ENCODE measurements around the gene SYNE4.
"Not testable (repeated sequence)": the region's sequence is repeated elsewhere in the genome, so short reads cannot be mapped to it uniquely, and the experiment has no call there.

The SYNE4 gene

DNA sequence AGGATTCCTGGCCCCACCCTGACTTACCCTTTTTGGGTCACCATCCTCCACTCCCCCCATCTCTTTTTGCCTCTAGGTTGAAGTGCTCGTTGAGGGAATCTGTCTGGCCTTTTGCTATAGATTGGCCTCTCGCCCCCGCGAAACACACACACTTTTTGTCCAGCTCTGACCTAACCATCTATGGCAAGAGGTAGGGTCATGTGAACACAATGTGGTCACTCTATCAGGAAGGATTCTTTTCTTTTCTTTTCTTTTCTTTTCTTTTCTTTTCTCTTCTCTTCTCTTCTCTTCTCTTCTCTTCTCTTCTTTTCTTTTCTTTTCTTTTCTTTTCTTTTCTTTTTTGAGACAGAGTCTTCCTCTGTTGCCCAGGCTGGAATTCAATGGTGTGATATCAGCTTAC is 27.6 kb downstream of the SYNE4 start:
- H3K4me3 ChIP-seq (ENCODE audit: low read depth, low read length); H3K4me1 ChIP-seq (ENCODE audit: control insufficient read depth, insufficient read depth, low read length); H3K36me3 ChIP-seq (ENCODE audit: control insufficient read depth, insufficient read depth, low read length); H3K9ac ChIP-seq (ENCODE audit: low read depth, low read length); H3K9me3 ChIP-seq (ENCODE audit: control insufficient read depth, insufficient read depth, low read length): not testable (repeated sequence)
- peaks cover 15% of the 10 kb centered on the region for H3K27me3 ChIP-seq (ENCODE audit: control insufficient read depth, insufficient read depth, low read length)

DNA sequence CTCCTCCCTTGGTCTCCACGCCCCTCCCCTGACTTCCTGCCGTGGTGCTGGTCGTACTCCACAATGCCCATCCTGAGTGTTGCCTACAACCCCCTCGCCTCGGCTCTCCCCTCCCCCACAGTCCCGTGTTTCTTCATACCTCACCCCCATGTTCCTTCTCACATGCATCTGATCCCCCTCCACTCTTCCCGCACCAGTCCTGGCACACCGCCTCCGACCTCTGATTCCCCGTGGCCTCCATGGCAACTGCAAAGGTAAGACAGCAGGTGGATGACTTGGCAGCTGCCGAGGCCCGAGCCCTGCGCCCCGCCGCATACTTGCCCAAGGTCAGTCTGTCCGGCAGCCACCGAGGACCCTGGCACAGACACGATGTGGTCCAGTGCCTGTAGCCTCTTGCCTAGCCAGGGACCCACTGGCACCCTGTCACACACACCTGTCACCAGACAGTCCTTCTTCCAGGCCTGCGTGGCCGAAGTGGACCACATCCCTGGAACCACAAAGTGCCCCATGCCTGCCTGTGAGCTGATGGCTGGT is 29.7 kb downstream of the SYNE4 start:
- no peak overlapping the region for H3K4me3 ChIP-seq (ENCODE audit: low read depth, low read length)
- no peak overlapping the region for H3K9ac ChIP-seq (ENCODE audit: low read depth, low read length)
- H3K4me1 ChIP-seq (ENCODE audit: control insufficient read depth, insufficient read depth, low read length) = no peaks in the 10 kb centered on the region
- H3K36me3 ChIP-seq (ENCODE audit: control insufficient read depth, insufficient read depth, low read length) = no peaks in the 10 kb centered on the region
- H3K9me3 ChIP-seq (ENCODE audit: control insufficient read depth, insufficient read depth, low read length) = no peaks in the 10 kb centered on the region
- peaks cover 6% of the 10 kb centered on the region for H3K27me3 ChIP-seq (ENCODE audit: control insufficient read depth, insufficient read depth, low read length)

DNA sequence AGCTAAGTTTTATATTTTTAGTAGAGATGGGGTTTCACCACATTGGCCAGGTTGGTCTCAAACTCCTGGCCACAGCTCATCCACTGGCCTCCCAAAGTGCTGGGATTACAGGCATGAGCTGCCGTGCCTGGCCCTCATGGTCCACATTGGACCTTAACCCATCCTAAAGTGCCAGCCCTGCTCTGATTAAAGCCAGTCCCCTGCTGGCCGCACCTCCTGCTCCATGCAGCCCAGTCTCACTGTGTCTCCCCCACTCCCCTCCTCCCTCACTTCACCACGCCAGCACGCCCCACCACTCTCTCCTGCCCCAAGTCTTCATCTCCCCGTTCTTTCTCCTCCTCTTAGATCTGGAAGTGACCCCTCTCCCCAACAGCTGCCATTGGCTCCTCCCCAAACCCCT is 30.3 kb downstream of the SYNE4 start:
- Histone ChIP-seq H3K36me3 (ENCODE audit: control insufficient read depth, insufficient read depth, low read length) (no peaks in the 10 kb centered on the region), H3K4me3 (ENCODE audit: low read depth, low read length) (no peak overlapping the region), H3K27me3 (ENCODE audit: control insufficient read depth, insufficient read depth, low read length) (peaks cover 3% of the 10 kb centered on the region), H3K4me1 (ENCODE audit: control insufficient read depth, insufficient read depth, low read length) (no peaks in the 10 kb centered on the region), H3K9ac (ENCODE audit: low read depth, low read length) (no peak overlapping the region), H3K9me3 (ENCODE audit: control insufficient read depth, insufficient read depth, low read length) (no peaks in the 10 kb centered on the region)

DNA sequence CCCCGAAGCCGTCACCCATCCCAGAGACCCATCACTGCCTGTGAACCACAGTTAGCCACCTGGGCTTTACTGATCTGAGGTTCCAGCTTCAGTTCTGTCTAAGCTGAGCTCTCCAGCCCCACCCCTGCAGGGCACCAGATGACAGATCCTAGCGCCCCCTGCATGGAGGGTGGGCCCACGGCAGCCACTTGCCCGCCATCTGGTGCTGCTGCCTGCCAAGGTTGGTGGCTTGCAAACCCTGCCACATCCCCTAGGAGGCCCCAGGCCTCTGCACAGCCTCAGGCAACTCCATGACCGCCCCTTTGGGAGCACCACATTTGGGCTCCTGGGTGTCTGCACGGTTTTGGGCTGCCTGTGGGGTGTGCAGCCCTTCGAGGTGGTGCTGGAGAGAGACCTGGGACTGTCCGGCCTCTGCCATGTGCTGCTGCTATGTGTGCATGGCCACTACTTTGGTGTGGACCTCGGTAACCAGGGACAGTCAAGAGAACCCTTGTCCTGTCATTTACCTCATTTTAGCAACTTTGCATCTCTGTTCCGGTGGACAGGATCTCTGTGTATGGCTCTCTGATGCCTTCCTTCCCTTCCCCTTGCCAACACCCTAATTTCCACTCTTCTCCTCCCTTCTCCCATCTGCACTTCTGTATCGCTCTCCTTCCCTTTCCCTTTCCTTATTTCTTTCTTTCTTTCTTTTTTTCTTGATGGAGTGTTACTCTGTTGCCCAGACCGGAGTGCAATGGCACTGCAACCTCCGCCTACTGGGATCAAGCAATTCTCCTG is 31.0 kb downstream of the SYNE4 start:
- Histone ChIP-seq H3K27me3 (ENCODE audit: control insufficient read depth, insufficient read depth, low read length) (peaks cover 3% of the 10 kb centered on the region), H3K9ac (ENCODE audit: low read depth, low read length) (no peak overlapping the region), H3K4me1 (ENCODE audit: control insufficient read depth, insufficient read depth, low read length) (no peaks in the 10 kb centered on the region), H3K4me3 (ENCODE audit: low read depth, low read length) (no peak overlapping the region), H3K36me3 (ENCODE audit: control insufficient read depth, insufficient read depth, low read length) (no peaks in the 10 kb centered on the region), H3K9me3 (ENCODE audit: control insufficient read depth, insufficient read depth, low read length) (no peaks in the 10 kb centered on the region)

DNA sequence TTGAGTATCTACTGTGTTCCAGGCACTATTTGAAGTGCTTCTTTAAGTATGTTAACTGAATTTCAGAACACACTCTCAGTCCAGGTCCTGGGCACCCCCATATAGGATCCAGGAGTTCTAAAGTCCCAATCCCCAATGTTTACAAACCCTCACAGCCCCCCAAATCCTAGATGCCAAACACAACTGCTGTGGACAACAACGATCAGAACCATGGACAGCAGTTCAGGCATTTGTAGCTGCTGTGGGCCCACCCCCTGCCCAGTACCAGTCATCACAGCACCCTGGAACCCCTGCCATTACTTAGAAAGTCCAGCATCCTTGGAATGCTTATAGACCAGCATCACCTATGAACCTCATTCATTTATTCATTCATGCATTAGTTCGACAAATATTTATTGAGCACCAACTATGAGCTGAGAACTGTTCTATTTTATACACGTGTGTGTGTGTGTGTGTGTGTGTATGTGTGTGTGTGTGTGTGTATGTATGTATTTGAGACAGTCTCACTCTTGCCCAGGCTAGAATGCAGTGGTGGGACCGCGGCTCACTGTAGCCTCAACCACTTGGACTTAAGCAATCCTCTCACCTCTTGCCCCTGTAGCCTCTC is 32.9 kb downstream of the SYNE4 start:
- no peaks in the 10 kb centered on the region for H3K9me3 ChIP-seq (ENCODE audit: control insufficient read depth, insufficient read depth, low read length)
- no peak overlapping the region for H3K4me3 ChIP-seq (ENCODE audit: low read depth, low read length)
- no peak overlapping the region for H3K9ac ChIP-seq (ENCODE audit: low read depth, low read length)
- H3K36me3 ChIP-seq (ENCODE audit: control insufficient read depth, insufficient read depth, low read length) = no peaks in the 10 kb centered on the region
- H3K4me1 ChIP-seq (ENCODE audit: control insufficient read depth, insufficient read depth, low read length) = no peaks in the 10 kb centered on the region
- H3K27me3 ChIP-seq (ENCODE audit: control insufficient read depth, insufficient read depth, low read length) = no peaks in the 10 kb centered on the region

DNA sequence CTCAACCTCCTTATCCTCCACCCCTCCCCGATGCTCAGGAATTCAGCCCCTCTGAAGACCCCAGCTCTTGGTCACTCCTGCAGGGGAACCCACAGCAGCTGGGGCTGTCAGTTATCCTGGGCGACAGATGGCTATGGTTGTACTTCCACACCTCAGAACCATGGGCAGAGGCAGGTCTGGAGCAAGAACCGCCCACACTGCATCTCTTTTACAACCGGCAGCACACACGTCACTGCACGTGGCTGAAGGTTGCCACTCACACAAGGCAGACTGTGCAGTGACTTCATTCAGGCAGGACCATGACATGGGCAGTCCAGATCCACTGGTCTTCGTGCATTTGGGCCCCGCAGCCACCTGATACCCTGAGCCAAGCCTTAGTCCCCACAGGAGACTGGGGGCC is 35.1 kb downstream of the SYNE4 start:
- Histone ChIP-seq H3K4me1 (ENCODE audit: control insufficient read depth, insufficient read depth, low read length) (no peaks in the 10 kb centered on the region), H3K4me3 (ENCODE audit: low read depth, low read length) (no peak overlapping the region), H3K9me3 (ENCODE audit: control insufficient read depth, insufficient read depth, low read length) (no peaks in the 10 kb centered on the region), H3K27me3 (ENCODE audit: control insufficient read depth, insufficient read depth, low read length) (no peaks in the 10 kb centered on the region), H3K9ac (ENCODE audit: low read depth, low read length) (no peak overlapping the region), H3K36me3 (ENCODE audit: control insufficient read depth, insufficient read depth, low read length) (no peaks in the 10 kb centered on the region)

DNA sequence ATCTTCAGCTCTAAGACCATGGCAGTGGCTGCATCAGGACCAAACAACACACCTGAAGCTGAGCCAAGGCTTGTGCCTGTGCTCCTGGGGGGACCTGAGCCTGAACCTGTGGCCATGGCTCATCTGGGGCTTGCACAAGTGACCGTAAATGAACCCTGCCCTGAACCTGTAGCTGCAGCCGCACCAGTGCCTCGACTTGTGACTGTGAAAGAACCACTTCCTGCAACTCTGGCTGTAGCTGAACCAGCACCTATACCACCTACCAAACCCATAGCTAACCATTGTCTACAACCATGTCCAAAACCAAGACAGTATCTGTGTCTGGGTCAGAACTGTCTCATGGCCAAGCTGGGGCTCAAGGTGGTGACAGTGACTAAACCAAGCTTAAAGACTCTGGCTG is 41.8 kb downstream of the SYNE4 start:
- Histone ChIP-seq H3K4me1 (ENCODE audit: control insufficient read depth, insufficient read depth, low read length) (no peaks in the 10 kb centered on the region), H3K4me3 (ENCODE audit: low read depth, low read length) (no peak overlapping the region), H3K36me3 (ENCODE audit: control insufficient read depth, insufficient read depth, low read length) (no peaks in the 10 kb centered on the region), H3K9ac (ENCODE audit: low read depth, low read length) (no peak overlapping the region), H3K27me3 (ENCODE audit: control insufficient read depth, insufficient read depth, low read length) (peaks cover 3% of the 10 kb centered on the region), H3K9me3 (ENCODE audit: control insufficient read depth, insufficient read depth, low read length) (no peaks in the 10 kb centered on the region)

DNA sequence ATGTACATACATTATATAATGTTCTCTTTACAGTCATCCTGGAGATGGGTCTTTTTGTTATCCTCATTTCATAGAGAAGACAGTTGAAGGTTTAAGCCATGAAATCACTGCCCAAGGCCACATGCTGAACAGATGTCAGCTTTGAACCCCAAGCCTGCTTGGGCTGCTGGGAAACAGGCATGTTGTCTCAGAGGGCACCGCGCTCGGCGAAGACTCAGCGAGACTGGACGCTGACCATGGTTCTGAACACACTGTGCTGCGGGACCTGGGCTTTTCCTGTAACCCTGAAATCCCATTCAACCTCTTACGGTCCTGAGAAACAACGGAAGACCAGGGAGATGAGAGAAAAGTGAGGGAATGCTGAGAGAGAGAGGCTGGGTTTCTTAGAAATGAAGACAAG is 45.1 kb downstream of the SYNE4 start:
- no peaks in the 10 kb centered on the region for H3K4me1 ChIP-seq (ENCODE audit: control insufficient read depth, insufficient read depth, low read length)
- peaks cover 26% of the 10 kb centered on the region for H3K27me3 ChIP-seq (ENCODE audit: control insufficient read depth, insufficient read depth, low read length)
- no peaks in the 10 kb centered on the region for H3K9me3 ChIP-seq (ENCODE audit: control insufficient read depth, insufficient read depth, low read length)
- no peaks in the 10 kb centered on the region for H3K36me3 ChIP-seq (ENCODE audit: control insufficient read depth, insufficient read depth, low read length)
- H3K9ac ChIP-seq (ENCODE audit: low read depth, low read length) = no peak overlapping the region
- no peak overlapping the region for H3K4me3 ChIP-seq (ENCODE audit: low read depth, low read length)

DNA sequence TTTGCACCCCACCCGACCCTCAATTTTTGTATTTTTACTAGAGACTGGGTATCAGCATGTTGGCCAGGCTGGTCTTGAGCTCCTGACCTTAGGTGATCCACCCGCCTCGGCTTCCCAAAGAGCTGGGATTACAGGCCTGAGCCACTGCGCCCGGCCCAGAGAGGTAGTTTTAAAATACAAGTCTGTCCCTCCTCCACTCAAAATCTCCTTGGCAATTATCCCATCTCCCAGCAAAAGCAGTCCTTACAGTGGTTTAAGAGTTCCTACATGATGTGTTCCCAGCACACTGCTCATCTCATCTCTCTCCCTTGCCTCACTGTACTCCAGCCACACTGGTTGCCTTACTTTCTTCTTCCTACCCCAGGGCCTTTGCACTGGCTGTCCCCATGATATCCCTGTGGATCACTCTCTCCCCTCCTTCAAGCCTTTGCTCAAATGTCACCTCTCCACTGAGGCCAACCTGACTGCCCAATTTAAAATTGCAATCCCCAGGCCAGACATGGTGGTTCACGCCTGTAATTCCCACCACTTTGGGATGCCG is 48.1 kb downstream of the SYNE4 start:
- H3K9me3 ChIP-seq (ENCODE audit: control insufficient read depth, insufficient read depth, low read length) = no peaks in the 10 kb centered on the region
- H3K4me1 ChIP-seq (ENCODE audit: control insufficient read depth, insufficient read depth, low read length) = no peaks in the 10 kb centered on the region
- H3K36me3 ChIP-seq (ENCODE audit: control insufficient read depth, insufficient read depth, low read length) = no peaks in the 10 kb centered on the region
- no peak overlapping the region for H3K9ac ChIP-seq (ENCODE audit: low read depth, low read length)
- H3K4me3 ChIP-seq (ENCODE audit: low read depth, low read length) = no peak overlapping the region
- H3K27me3 ChIP-seq (ENCODE audit: control insufficient read depth, insufficient read depth, low read length) = peaks cover 35% of the 10 kb centered on the region

DNA sequence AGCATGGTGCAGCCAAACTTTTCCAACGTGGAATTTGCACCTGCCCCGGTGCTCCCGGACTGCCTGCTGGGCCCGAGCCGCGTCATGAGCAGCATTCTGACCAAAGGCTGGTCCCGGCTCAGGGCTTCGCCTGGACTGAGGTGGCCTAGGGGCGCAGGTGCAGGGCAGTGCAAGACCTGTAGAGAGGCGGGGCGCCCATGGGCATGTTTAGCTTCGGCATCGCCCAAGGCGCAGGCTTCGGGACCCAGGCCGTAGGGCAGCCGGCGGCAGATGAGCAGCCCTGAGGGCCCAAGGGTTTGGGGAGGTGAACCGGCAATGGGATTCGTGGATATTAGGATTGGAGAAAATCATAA is 48.7 kb downstream of the SYNE4 start:
- Histone ChIP-seq H3K9ac (ENCODE audit: low read depth, low read length) (no peak overlapping the region), H3K4me3 (ENCODE audit: low read depth, low read length) (peak overlapping the region; percentile 43), H3K9me3 (ENCODE audit: control insufficient read depth, insufficient read depth, low read length) (no peaks in the 10 kb centered on the region), H3K4me1 (ENCODE audit: control insufficient read depth, insufficient read depth, low read length) (no peaks in the 10 kb centered on the region), H3K27me3 (ENCODE audit: control insufficient read depth, insufficient read depth, low read length) (peaks cover 35% of the 10 kb centered on the region), H3K36me3 (ENCODE audit: control insufficient read depth, insufficient read depth, low read length) (no peaks in the 10 kb centered on the region)

DNA sequence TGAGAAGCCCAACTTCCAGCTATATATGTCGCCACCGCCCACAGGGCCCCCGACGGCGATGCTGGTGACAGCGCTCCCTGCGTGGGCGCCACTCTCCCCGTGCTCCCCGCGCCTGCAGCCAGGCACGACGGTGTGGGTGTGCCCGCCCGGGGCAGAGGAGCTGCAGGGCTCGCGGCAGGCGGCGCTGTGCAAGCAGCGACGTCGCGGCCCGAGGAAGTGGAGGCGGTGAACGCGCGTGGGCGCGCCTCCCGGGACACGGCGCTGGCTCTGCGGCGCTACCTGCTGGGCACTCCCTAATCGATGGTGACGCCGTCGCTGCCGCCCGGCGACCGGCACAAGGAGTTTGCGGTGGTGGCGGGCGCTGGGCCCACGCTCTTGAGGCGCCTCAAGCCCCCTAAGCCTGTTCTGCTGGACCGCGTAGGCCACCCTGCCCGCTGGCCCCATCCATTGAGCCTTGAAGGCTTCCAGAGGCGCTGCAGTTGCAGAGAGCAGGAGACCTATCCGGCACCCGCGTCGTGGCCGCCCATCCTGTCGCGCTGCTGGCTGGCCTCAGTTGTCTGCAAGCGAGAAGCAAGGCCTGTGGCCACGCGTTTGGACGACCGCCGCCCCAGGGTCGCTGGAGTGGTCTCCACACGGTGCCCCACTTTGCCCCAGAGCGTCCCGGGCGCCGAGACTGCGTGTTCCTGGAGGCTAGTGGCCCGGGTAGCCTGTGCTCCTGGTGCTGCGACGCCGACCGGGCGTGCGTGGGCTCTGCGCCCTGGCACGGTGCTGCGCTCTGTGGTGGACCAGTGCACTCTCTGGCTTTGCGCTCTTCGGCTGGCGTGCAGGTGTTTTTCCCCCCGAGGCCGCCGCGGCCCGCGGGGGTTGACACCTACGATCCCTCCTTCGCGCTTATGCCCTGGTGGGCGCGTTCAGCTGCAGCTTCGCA is 49.3 kb downstream of the SYNE4 start:
- no peaks in the 10 kb centered on the region for H3K9me3 ChIP-seq (ENCODE audit: control insufficient read depth, insufficient read depth, low read length)
- peak overlapping the region; percentile 43 for H3K4me3 ChIP-seq (ENCODE audit: low read depth, low read length)
- no peaks in the 10 kb centered on the region for H3K4me1 ChIP-seq (ENCODE audit: control insufficient read depth, insufficient read depth, low read length)
- H3K36me3 ChIP-seq (ENCODE audit: control insufficient read depth, insufficient read depth, low read length) = no peaks in the 10 kb centered on the region
- H3K27me3 ChIP-seq (ENCODE audit: control insufficient read depth, insufficient read depth, low read length) = peaks cover 35% of the 10 kb centered on the region
- H3K9ac ChIP-seq (ENCODE audit: low read depth, low read length) = no peak overlapping the region

Measured in iPS-15b (cell line).